NCI-H524 treated with DMSO at 0.1 percent for 48 hours (cell line): ENCODE results near the gene ZFYVE9.

Experiments used
- DNase-seq: peaks from one replicate; lab custom pipeline; 2025; lab: John Stamatoyannopoulos, UW

The ZFYVE9 gene

GRCh38 chr1:52386458-52386857 lies 244.6 kb downstream of the ZFYVE9 start:
- no peak for DNase-seq

GRCh38 chr1:52393174-52393573 lies 251.3 kb downstream of the ZFYVE9 start:
- no peak for DNase-seq
